K562 (cell line): Measurements from ENCODE around the gene TNFRSF18. TPM values are rescaled to one million over a fixed set of nuclear protein-coding genes. Genes with fewer than 3 reads are reported as not detected.

ENCODE experiments used
- ETV5 ChIP-seq: sonication (generic); formaldehyde crosslinking; IDR thresholded peaks from 2 replicates; pipeline ENCODE4 v1.4.0; 2020; ENCODE audit warnings: low read depth, mild to moderate bottlenecking, missing genetic modification reagents
- FOXK1 ChIP-seq: sonication (generic); formaldehyde crosslinking; IDR thresholded peaks from 2 replicates; pipeline ENCODE4 v1.8.0; 2022; ENCODE audit warnings: missing genetic modification reagents, mild to moderate bottlenecking, borderline replicate concordance
- KAT7 ChIP-seq: sonication (generic); formaldehyde crosslinking; IDR thresholded peaks from 2 replicates; pipeline ENCODE4 v1.8.0; 2022; ENCODE audit warnings: missing genetic modification reagents, mild to moderate bottlenecking, borderline replicate concordance
- MAX ChIP-seq: sonication (generic); formaldehyde crosslinking; IDR thresholded peaks from 2 replicates; pipeline ENCODE4 v1.9.0; 2022; ENCODE audit warnings: mild to moderate bottlenecking, missing genetic modification reagents
- POLR2H ChIP-seq: IDR thresholded peaks from 2 replicates; pipeline ENCODE4 v1.6.1; 2016; ENCODE audit warnings: missing genetic modification characterization, low read depth, mild to moderate bottlenecking, control low read depth, missing compliant biosample characterization, moderate library complexity
- THRAP3 ChIP-seq: fragments of 450-650 bp; IDR thresholded peaks from 2 replicates; pipeline ENCODE4 v1.6.1; 2016; ENCODE audit warnings: mild to moderate bottlenecking, inconsistent platforms, borderline replicate concordance
- ZNF175 ChIP-seq: fragments of 200-800 bp; sonication (Bioruptor generic); IDR thresholded peaks from 2 replicates; pipeline ENCODE4 v1.6.1; 2016; ENCODE audit warnings: low read depth, mild to moderate bottlenecking, missing genetic modification characterization, missing compliant biosample characterization
- ZNF232 ChIP-seq: sonication (generic); formaldehyde crosslinking; IDR thresholded peaks from 2 replicates; pipeline ENCODE4 v1.8.0; 2022; ENCODE audit warnings: mild to moderate bottlenecking, missing genetic modification reagents
- ZNF408 ChIP-seq: fragments of 250-450 bp; sonication (Bioruptor Pico); IDR thresholded peaks from 2 replicates; pipeline ENCODE4 v1.4.0; 2020; ENCODE audit warnings: low read depth, mild to moderate bottlenecking, moderate library complexity
- ZNF589 ChIP-seq: fragments of 200-800 bp; sonication (Bioruptor generic); IDR thresholded peaks from 2 replicates; pipeline ENCODE4 v1.6.1; 2016; ENCODE audit warnings: low read depth, missing genetic modification characterization, missing compliant biosample characterization
- ZNF780A ChIP-seq: fragments of 250-450 bp; sonication (Bioruptor Pico); IDR thresholded peaks from 2 replicates; pipeline ENCODE4 v1.5.0; 2021; ENCODE audit warnings: mild to moderate bottlenecking
- polyA plus RNA-seq, 8 experiments: library from polyadenylated mRNA; depleted of rRNA in 4 of 8; stranded (reverse) in 5 of 8; unstranded in 3 of 8; fragments of >200 nt; fragmentation: Nextera tagmentation in 2 of 8; fragmentation: Illumina TruSeq in 1 of 8; extraction: Ambion mirVana in 2 of 8; extraction: Trizol in 1 of 8; gene quantifications; 2 replicates each; pipeline versions ENCODE4 v1.2.1 to v1.2.3, GENCODE V29; 2011 to 2014; ENCODE audit warnings: inconsistent platforms in 1 of 8, missing spikeins in 1 of 8
- total RNA-seq, 7 experiments: library from RNA; depleted of rRNA in 6 of 7; stranded (reverse); fragments of >200 nt in 6 of 7; fragmentation: Illumina TruSeq in 2 of 7; extraction: Trizol in 2 of 7; gene quantifications; 2 replicates each; pipeline versions ENCODE4 v1.2.1 to v1.2.3, GENCODE V29; 2011 to 2021; ENCODE audit warnings: low replicate concordance in 1 of 7
- TF ChIP-seq, protein P1 (sequence below), 2 experiments: fragments of 450-650 bp; IDR thresholded peaks; 2 replicates each; pipeline ENCODE4 v1.6.1; 2016; ENCODE audit warnings: mild to moderate bottlenecking in 2 of 2, borderline replicate concordance in 1 of 2, low read depth in 1 of 2, moderate library complexity in 1 of 2
- TF ChIP-seq, protein P2 (sequence below): fragments of 150-350 bp; IDR thresholded peaks from 2 replicates; pipeline ENCODE4 v1.6.1; 2014; ENCODE audit warnings: low read depth, mild to moderate bottlenecking, low read length, borderline replicate concordance

Gene TNFRSF18
- total and polyA plus RNA-seq, 9 of the 15 experiments (the other 6 are each of a cell fraction or from before 2014, with no cell fraction given): 0.24 to 0.27 TPM; not detected in 7

DNA sequence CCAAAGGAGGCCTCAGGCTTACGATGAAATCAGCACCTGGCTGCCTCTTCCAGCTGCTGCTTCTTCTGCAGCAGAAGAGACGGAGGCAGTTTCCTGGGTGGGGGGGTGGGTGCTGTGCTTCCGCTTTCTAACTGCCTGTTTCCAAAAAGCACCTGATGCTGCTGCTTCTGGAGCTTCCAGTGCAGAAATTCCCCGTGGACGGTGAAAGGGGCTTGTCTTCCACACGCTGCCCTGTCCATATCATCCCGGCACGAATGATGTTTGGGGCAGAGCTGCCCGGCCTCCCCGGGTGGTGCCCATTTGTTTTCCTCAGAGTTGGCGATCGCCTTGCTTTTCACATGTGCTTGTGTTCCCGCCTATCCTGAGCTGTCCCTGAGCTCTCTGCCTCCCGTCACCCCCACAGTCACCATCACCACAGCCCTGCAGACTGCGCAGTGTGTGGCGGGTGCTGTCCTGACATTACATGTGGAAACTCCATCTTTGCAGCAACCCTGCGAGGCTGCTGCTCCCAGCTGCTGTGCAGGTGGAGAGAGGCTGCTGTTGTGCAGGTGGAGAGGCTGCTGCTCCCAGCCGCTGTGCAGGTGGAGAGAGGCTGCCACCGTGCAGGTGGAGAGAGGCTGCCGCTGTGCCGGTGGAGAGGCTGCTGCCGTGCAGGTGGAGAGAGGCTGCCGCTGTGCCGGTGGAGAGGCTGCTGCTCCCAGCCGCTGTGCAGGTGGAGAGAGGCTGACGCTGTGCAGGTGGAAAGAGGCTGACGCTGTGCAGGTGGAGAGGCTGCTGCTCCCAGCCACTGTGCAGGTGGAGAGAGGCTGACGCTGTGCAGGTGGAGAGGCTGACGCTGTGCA is 30.9 kb downstream of the TNFRSF18 start (continued):
- TF ChIP-seq KAT7 (CRISPR knock-in tag): no peak
- TF ChIP-seq, protein P1, sequence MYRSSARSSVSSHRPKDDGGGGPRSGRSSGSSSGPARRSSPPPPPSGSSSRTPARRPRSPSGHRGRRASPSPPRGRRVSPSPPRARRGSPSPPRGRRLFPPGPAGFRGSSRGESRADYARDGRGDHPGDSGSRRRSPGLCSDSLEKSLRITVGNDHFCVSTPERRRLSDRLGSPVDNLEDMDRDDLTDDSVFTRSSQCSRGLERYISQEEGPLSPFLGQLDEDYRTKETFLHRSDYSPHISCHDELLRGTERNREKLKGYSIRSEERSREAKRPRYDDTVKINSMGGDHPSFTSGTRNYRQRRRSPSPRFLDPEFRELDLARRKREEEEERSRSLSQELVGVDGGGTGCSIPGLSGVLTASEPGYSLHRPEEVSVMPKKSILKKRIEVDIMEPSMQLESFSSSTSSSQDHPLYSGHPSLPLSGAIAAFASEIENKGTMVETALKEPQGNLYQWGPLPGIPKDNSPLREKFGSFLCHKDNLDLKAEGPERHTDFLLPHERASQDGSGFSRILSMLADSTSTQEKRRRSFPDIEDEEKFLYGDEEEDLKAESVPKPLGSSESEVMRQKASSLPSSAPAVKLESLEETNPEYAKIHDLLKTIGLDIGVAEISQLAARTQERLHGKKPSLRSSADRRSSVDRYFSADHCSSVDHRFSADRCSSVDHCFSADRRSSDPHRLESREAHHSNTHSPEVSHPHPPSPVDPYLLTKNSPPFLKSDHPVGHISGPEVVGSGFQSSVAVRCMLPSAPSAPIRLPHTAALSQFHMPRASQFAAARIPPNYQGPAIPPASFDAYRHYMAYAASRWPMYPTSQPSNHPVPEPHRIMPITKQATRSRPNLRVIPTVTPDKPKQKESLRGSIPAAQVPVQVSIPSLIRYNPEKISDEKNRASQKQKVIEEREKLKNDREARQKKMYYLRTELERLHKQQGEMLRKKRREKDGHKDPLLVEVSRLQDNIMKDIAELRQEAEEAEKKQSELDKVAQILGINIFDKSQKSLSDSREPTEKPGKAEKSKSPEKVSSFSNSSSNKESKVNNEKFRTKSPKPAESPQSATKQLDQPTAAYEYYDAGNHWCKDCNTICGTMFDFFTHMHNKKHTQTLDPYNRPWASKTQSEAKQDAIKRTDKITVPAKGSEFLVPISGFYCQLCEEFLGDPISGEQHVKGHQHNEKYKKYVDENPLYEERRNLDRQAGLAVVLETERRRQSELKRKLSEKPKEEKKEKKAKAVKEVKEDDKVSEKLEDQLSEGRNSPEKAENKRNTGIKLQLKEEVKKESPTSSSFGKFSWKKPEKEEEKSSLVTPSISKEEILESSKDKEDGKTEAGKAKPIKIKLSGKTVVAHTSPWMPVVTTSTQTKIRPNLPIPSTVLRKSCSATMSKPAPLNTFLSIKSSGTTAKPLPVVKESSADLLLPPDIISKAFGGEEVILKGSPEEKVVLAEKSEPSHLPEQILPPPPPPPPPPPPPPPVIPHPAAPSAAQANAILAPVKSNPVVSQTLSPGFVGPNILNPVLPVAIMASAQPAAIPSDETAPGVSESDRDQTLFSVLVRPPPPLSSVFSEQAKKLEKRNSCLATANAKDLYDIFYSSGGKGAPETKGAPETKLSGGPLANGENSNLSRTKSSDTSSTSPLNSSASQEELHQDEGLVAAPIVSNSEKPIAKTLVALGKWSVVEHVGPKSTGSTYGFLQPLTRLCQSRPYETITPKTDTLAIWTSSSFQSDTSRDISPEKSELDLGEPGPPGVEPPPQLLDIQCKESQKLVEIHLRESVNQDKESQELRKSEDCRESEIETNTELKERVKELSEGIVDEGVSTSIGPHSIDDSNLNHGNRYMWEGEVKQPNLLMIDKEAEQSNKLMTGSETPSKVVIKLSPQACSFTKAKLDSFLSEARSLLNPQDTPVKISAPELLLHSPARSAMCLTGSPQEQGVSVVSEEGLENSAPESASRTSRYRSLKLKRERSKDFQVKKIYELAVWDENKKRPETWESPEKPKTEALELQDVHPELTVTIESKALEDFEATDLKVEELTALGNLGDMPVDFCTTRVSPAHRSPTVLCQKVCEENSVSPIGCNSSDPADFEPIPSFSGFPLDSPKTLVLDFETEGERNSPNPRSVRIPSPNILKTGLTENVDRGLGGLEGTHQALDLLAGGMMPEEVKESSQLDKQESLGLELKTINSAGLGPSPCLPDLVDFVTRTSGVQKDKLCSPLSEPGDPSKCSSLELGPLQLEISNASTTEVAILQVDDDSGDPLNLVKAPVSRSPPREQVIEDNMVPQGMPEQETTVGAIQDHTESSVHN (IDR thresholded peaks at IDR 0.05; ENCODE audit: borderline replicate concordance in 1 of 2, low read depth in 1 of 2): no peak
- TF ChIP-seq ZNF408: no peak
- no peak for TF ChIP-seq ZNF780A (CRISPR knock-in tag)
- no peak for TF ChIP-seq THRAP3
- TF ChIP-seq ZNF232 (CRISPR knock-in tag): 0 out of 2 replicates have a peak, but pooled peaks have one; percentile 63
- TF ChIP-seq POLR2H (tag): no peak
- TF ChIP-seq, protein P2, sequence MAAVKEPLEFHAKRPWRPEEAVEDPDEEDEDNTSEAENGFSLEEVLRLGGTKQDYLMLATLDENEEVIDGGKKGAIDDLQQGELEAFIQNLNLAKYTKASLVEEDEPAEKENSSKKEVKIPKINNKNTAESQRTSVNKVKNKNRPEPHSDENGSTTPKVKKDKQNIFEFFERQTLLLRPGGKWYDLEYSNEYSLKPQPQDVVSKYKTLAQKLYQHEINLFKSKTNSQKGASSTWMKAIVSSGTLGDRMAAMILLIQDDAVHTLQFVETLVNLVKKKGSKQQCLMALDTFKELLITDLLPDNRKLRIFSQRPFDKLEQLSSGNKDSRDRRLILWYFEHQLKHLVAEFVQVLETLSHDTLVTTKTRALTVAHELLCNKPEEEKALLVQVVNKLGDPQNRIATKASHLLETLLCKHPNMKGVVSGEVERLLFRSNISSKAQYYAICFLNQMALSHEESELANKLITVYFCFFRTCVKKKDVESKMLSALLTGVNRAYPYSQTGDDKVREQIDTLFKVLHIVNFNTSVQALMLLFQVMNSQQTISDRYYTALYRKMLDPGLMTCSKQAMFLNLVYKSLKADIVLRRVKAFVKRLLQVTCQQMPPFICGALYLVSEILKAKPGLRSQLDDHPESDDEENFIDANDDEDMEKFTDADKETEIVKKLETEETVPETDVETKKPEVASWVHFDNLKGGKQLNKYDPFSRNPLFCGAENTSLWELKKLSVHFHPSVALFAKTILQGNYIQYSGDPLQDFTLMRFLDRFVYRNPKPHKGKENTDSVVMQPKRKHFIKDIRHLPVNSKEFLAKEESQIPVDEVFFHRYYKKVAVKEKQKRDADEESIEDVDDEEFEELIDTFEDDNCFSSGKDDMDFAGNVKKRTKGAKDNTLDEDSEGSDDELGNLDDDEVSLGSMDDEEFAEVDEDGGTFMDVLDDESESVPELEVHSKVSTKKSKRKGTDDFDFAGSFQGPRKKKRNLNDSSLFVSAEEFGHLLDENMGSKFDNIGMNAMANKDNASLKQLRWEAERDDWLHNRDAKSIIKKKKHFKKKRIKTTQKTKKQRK: no peak
- TF ChIP-seq MAX: peak; percentile 82
- no peak for TF ChIP-seq ZNF589 (CRISPR knock-in tag)
- TF ChIP-seq ZNF175 (CRISPR knock-in tag): no peak
- TF ChIP-seq ETV5 (CRISPR knock-in tag): no peak
- peak; percentile 42; the same call in 1 of the 2 replicates for TF ChIP-seq FOXK1 (CRISPR knock-in tag)
